ENCODE results near the gene GOLT1B. TPM values are rescaled to one million over a fixed set of nuclear protein-coding genes. Genes with fewer than 3 reads are reported as not detected.

The GOLT1B gene
- total RNA-seq, 1 experiment from 2014 or later: 19.0 TPM

- intact Hi-C loops (cut with micrococcal nuclease): no loop called here
- no peak for TF ChIP-seq CTCF (conservative IDR thresholded peaks at IDR 0.05; ENCODE audit: low read depth, low read length)
- no peak for TF ChIP-seq EZH2 (IDR thresholded peaks at IDR 0.05; ENCODE audit: low read length, unreplicated experiment)
- no peak for TF ChIP-seq EZH2phosphoT487 (IDR thresholded peaks at IDR 0.05; ENCODE audit: borderline replicate concordance, low read length)
- CTCF ChIA-PET: no interaction called here
- Histone ChIP-seq H3K4me3 (ENCODE audit: low read length) (no peak overlapping the region), H2AFZ (ENCODE audit: low read length) (no peak overlapping the region), H3K4me1 (ENCODE audit: insufficient read depth, low read length) (no peaks in the 10 kb centered on the region), H3K27me3 (ENCODE audit: low read length) (no peaks in the 10 kb centered on the region), H3K9me3 (ENCODE audit: low read length) (no peaks in the 10 kb centered on the region), H3K36me3 (ENCODE audit: low read depth, low read length) (peaks cover 8% of the 10 kb centered on the region), H4K20me1 (ENCODE audit: low read length) (no peaks in the 10 kb centered on the region), H3K27ac (ENCODE audit: low read length) (no peak overlapping the region), H3K9me2 (replicated peaks; ENCODE audit: low read length) (no peaks in the 10 kb centered on the region), H3K79me2 (ENCODE audit: low read length) (no peaks in the 10 kb centered on the region), H3K4me2 (ENCODE audit: low read length) (no peak overlapping the region), H3K9ac (ENCODE audit: low read length) (no peak overlapping the region), H3F3A (ENCODE audit: low read length, unreplicated experiment) (no peaks in the 10 kb centered on the region)
- ATAC-seq: no peak
- no TSS peak for BruUV-seq (replicated peaks)
- POLR2A ChIA-PET (ENCODE audit: unreplicated experiment): no interaction called here
- DNase-seq: no peak
Observed at GRCh38 chr12:21485998-21486397, 15.6 kb upstream of the GOLT1B start.

- DNase-seq (no peak), ATAC-seq (no peak)
- H3K9me2 ChIP-seq (replicated peaks; ENCODE audit: low read length): no peaks in the 10 kb centered on the region
- H3F3A ChIP-seq (ENCODE audit: low read length, unreplicated experiment): no peaks in the 10 kb centered on the region
- POLR2A ChIA-PET (ENCODE audit: unreplicated experiment): no interaction called here
- H3K9ac ChIP-seq (ENCODE audit: low read length): no peak overlapping the region
- H3K4me1 ChIP-seq (ENCODE audit: insufficient read depth, low read length): peaks cover 19% of the 10 kb centered on the region
- TF ChIP-seq EZH2 (IDR thresholded peaks at IDR 0.05; ENCODE audit: low read length, unreplicated experiment) (no peak), CTCF (conservative IDR thresholded peaks at IDR 0.05; ENCODE audit: low read depth, low read length) (no peak), EZH2phosphoT487 (IDR thresholded peaks at IDR 0.05; ENCODE audit: borderline replicate concordance, low read length) (no peak)
- no TSS peak for BruUV-seq (replicated peaks)
- H4K20me1 ChIP-seq (ENCODE audit: low read length): peaks cover 16% of the 10 kb centered on the region
- no peak overlapping the region for H3K27ac ChIP-seq (ENCODE audit: low read length)
- H3K4me2 ChIP-seq (ENCODE audit: low read length): peak overlapping the region; percentile 97
- H3K36me3 ChIP-seq (ENCODE audit: low read depth, low read length): peaks cover 6% of the 10 kb centered on the region; the same call in 1 of the 2 replicates
- CTCF ChIA-PET: no interaction called here
- H3K27me3 ChIP-seq (ENCODE audit: low read length): no peaks in the 10 kb centered on the region
- H3K4me3 ChIP-seq (ENCODE audit: low read length): peak overlapping the region; percentile 95
- no peak overlapping the region for H2AFZ ChIP-seq (ENCODE audit: low read length)
- peaks cover 49% of the 10 kb centered on the region for H3K79me2 ChIP-seq (ENCODE audit: low read length)
- intact Hi-C loops (cut with micrococcal nuclease): no loop called here
- H3K9me3 ChIP-seq (ENCODE audit: low read length): no peaks in the 10 kb centered on the region
Observed at GRCh38 chr12:21499765-21500164, 1.8 kb upstream of the GOLT1B start.

GRCh38 chr12:21500786-21501257 lies 767 bp upstream of the GOLT1B start:
- peaks cover 26% of the 10 kb centered on the region for H4K20me1 ChIP-seq (ENCODE audit: low read length)

More at GRCh38 chr12:21500786-21501257, 767 bp upstream of the GOLT1B start:
- no peaks in the 10 kb centered on the region for H3K9me2 ChIP-seq (replicated peaks; ENCODE audit: low read length)
- peak overlapping the region; percentile 24 for H3K27ac ChIP-seq (ENCODE audit: low read length)
- H3K79me2 ChIP-seq (ENCODE audit: low read length): peaks cover 60% of the 10 kb centered on the region
- intact Hi-C loops (cut with micrococcal nuclease): no loop called here
- CTCF ChIA-PET: interaction anchor here (0.5 kb wide), 1 partner anchor 623 kb away, joined by 4 read pairs; no protein-coding TSS in a partner anchor
- H3K27me3 ChIP-seq (ENCODE audit: low read length): no peaks in the 10 kb centered on the region
- no peak for TF ChIP-seq CTCF (conservative IDR thresholded peaks at IDR 0.05; ENCODE audit: low read depth, low read length)
- TF ChIP-seq EZH2phosphoT487 (IDR thresholded peaks at IDR 0.05; ENCODE audit: borderline replicate concordance, low read length): no peak
- TF ChIP-seq EZH2 (IDR thresholded peaks at IDR 0.05; ENCODE audit: low read length, unreplicated experiment): no peak
- peaks cover 6% of the 10 kb centered on the region; the same call in 1 of the 2 replicates for H3K36me3 ChIP-seq (ENCODE audit: low read depth, low read length)
- peaks cover 19% of the 10 kb centered on the region for H3K4me1 ChIP-seq (ENCODE audit: insufficient read depth, low read length)
- POLR2A ChIA-PET (ENCODE audit: unreplicated experiment): interaction anchor here (0.6 kb wide), 1 partner anchor 208 kb away, joined by 3 read pairs; no protein-coding TSS in a partner anchor
- no peaks in the 10 kb centered on the region for H3K9me3 ChIP-seq (ENCODE audit: low read length)
- BruUV-seq (replicated peaks): TSS peak; percentile 68
- H2AFZ ChIP-seq (ENCODE audit: low read length): peak overlapping the region; percentile 69
- DNase-seq (no peak), ATAC-seq (peak; percentile 10)
- H3K4me3 ChIP-seq (ENCODE audit: low read length): peak overlapping the region; percentile 95
- H3F3A ChIP-seq (ENCODE audit: low read length, unreplicated experiment): no peaks in the 10 kb centered on the region
- H3K4me2 ChIP-seq (ENCODE audit: low read length): peak overlapping the region; percentile 97
- H3K9ac ChIP-seq (ENCODE audit: low read length): peak overlapping the region; percentile 97

All from PC-3 (cell line).